ENCODE measurements around the gene SYTL5.

SYTL5 gene

GRCh38 chrX:38060331-38060878 lies 54.1 kb downstream of the SYTL5 start:
- Histone ChIP-seq H3K4me1 (ENCODE audit: control insufficient read depth, insufficient read depth, low read depth, low read length) (no peaks in the 10 kb centered on the region), H3K36me3 (ENCODE audit: control insufficient read depth in 1 of 2, insufficient read depth in 2 of 2, low read depth in 1 of 2, low read length in 2 of 2) (no peaks in the 10 kb centered on the region), H3K4ac (ENCODE audit: low read depth in 1 of 2, low read length in 2 of 2) (no peak overlapping the region), H4K91ac (ENCODE audit: low read length) (no peak overlapping the region), H3K79me1 (replicated peaks; ENCODE audit: low read length, poor library complexity, severe bottlenecking) (no peaks in the 10 kb centered on the region), H2AK5ac (ENCODE audit: low read length, severe bottlenecking) (no peak overlapping the region), H3K9ac (ENCODE audit: low read length) (no peak overlapping the region), H4K8ac (ENCODE audit: low read length) (no peak overlapping the region), H2BK5ac (ENCODE audit: low read depth, low read length, poor library complexity, severe bottlenecking) (no peak overlapping the region), H3K4me2 (ENCODE audit: low read length, poor library complexity, severe bottlenecking) (no peak overlapping the region), H3K27ac (ENCODE audit: low read length, poor library complexity, severe bottlenecking) (no peak overlapping the region), H3K27me3 (ENCODE audit: control insufficient read depth in 1 of 2, insufficient read depth in 1 of 2, low read length in 2 of 2) (no peaks in the 10 kb centered on the region), H2BK12ac (ENCODE audit: low read length in 2 of 2) (no peak overlapping the region), H2AFZ (ENCODE audit: low read depth, low read length) (no peak overlapping the region), H3K18ac (ENCODE audit: low read depth in 1 of 2, low read length in 2 of 2) (no peak overlapping the region), H2BK120ac (ENCODE audit: low read depth, low read length) (no peak overlapping the region), H3K4me3 (ENCODE audit: insufficient read depth in 1 of 2, low read depth in 1 of 2, low read length in 2 of 2) (no peak overlapping the region), H3K14ac (ENCODE audit: low read length in 2 of 2) (no peak overlapping the region), H2BK15ac (ENCODE audit: low read depth, poor library complexity, severe bottlenecking) (no peak overlapping the region), H3K23ac (ENCODE audit: low read length in 2 of 2) (no peak overlapping the region), H3K9me3 (ENCODE audit: control insufficient read depth, low read length) (peaks cover under 1% of the 10 kb centered on the region)
- WGBS, result no CpG with 5 or more reads among the region's 2 CpGs
- no peak for DNase-seq

- Histone ChIP-seq H3K79me1 (replicated peaks; ENCODE audit: low read length, poor library complexity, severe bottlenecking) (no peaks in the 10 kb centered on the region), H3K27ac (ENCODE audit: low read length, poor library complexity, severe bottlenecking) (no peak overlapping the region), H4K91ac (ENCODE audit: low read length) (no peak overlapping the region), H2BK5ac (ENCODE audit: low read depth, low read length, poor library complexity, severe bottlenecking) (no peak overlapping the region), H2BK120ac (ENCODE audit: low read depth, low read length) (no peak overlapping the region), H3K9ac (ENCODE audit: low read length) (no peak overlapping the region), H3K4me1 (ENCODE audit: control insufficient read depth, insufficient read depth, low read depth, low read length) (no peaks in the 10 kb centered on the region), H2BK12ac (ENCODE audit: low read length in 2 of 2) (no peak overlapping the region), H3K18ac (ENCODE audit: low read depth in 1 of 2, low read length in 2 of 2) (no peak overlapping the region), H3K4ac (ENCODE audit: low read depth in 1 of 2, low read length in 2 of 2) (no peak overlapping the region), H3K27me3 (ENCODE audit: control insufficient read depth in 1 of 2, insufficient read depth in 1 of 2, low read length in 2 of 2) (no peaks in the 10 kb centered on the region), H4K8ac (ENCODE audit: low read length) (no peak overlapping the region), H2AK5ac (ENCODE audit: low read length, severe bottlenecking) (no peak overlapping the region), H3K36me3 (ENCODE audit: control insufficient read depth in 1 of 2, insufficient read depth in 2 of 2, low read depth in 1 of 2, low read length in 2 of 2) (no peaks in the 10 kb centered on the region), H2BK15ac (ENCODE audit: low read depth, poor library complexity, severe bottlenecking) (no peak overlapping the region), H3K4me3 (ENCODE audit: insufficient read depth in 1 of 2, low read depth in 1 of 2, low read length in 2 of 2) (no peak overlapping the region), H3K23ac (ENCODE audit: low read length in 2 of 2) (no peak overlapping the region), H3K4me2 (ENCODE audit: low read length, poor library complexity, severe bottlenecking) (no peak overlapping the region), H3K9me3 (ENCODE audit: control insufficient read depth, low read length) (peaks cover 3% of the 10 kb centered on the region), H3K14ac (ENCODE audit: low read length in 2 of 2) (no peak overlapping the region), H2AFZ (ENCODE audit: low read depth, low read length) (no peak overlapping the region)
- peak; percentile 15 for DNase-seq
- no CpG with 5 or more reads among the region's 2 CpGs for WGBS
These were observed 55.0 kb downstream of the SYTL5 start for GRCh38 chrX:38061335-38061734.

- no peak overlapping the region for H2BK5ac ChIP-seq (ENCODE audit: low read depth, low read length, poor library complexity, severe bottlenecking)
- DNase-seq, result no peak
- H2AK5ac ChIP-seq (ENCODE audit: low read length, severe bottlenecking), result no peak overlapping the region
- no peak overlapping the region for H2BK120ac ChIP-seq (ENCODE audit: low read depth, low read length)
- H3K4me1 ChIP-seq (ENCODE audit: control insufficient read depth, insufficient read depth, low read depth, low read length), result no peaks in the 10 kb centered on the region
- no CpG with 5 or more reads among the region's 2 CpGs for WGBS
- no peak overlapping the region for H3K14ac ChIP-seq (ENCODE audit: low read length in 2 of 2)
- H2AFZ ChIP-seq (ENCODE audit: low read depth, low read length), result no peak overlapping the region
- no peak overlapping the region for H2BK15ac ChIP-seq (ENCODE audit: low read depth, poor library complexity, severe bottlenecking)
- peaks cover 0 to 3% of the 10 kb centered on the region in 2 experiments for H3K27me3 ChIP-seq (ENCODE audit: control insufficient read depth in 1 of 2, insufficient read depth in 1 of 2, low read length in 2 of 2)
- H4K91ac ChIP-seq (ENCODE audit: low read length), result no peak overlapping the region
- no peak overlapping the region for H3K23ac ChIP-seq (ENCODE audit: low read length in 2 of 2)
- no peak overlapping the region for H3K9ac ChIP-seq (ENCODE audit: low read length)
- H3K36me3 ChIP-seq (ENCODE audit: control insufficient read depth in 1 of 2, insufficient read depth in 2 of 2, low read depth in 1 of 2, low read length in 2 of 2), result no peaks in the 10 kb centered on the region
- no peaks in the 10 kb centered on the region for H3K79me1 ChIP-seq (replicated peaks; ENCODE audit: low read length, poor library complexity, severe bottlenecking)
- no peak overlapping the region for H3K18ac ChIP-seq (ENCODE audit: low read depth in 1 of 2, low read length in 2 of 2)
- no peak overlapping the region for H3K27ac ChIP-seq (ENCODE audit: low read length, poor library complexity, severe bottlenecking)
- H3K4ac ChIP-seq (ENCODE audit: low read depth in 1 of 2, low read length in 2 of 2), result no peak overlapping the region
- no peak overlapping the region for H4K8ac ChIP-seq (ENCODE audit: low read length)
- H3K4me3 ChIP-seq (ENCODE audit: insufficient read depth in 1 of 2, low read depth in 1 of 2, low read length in 2 of 2), result no peak overlapping the region
- H3K4me2 ChIP-seq (ENCODE audit: low read length, poor library complexity, severe bottlenecking), result no peak overlapping the region
- peaks cover 3% of the 10 kb centered on the region for H3K9me3 ChIP-seq (ENCODE audit: control insufficient read depth, low read length)
- H2BK12ac ChIP-seq (ENCODE audit: low read length in 2 of 2), result no peak overlapping the region
These were observed 60.6 kb downstream of the SYTL5 start for GRCh38 chrX:38066934-38067333.

GRCh38 chrX:38069273-38069672 lies 62.9 kb downstream of the SYTL5 start:
- no peak overlapping the region for H3K23ac ChIP-seq (ENCODE audit: low read length in 2 of 2)
- no peaks in the 10 kb centered on the region for H3K4me1 ChIP-seq (ENCODE audit: control insufficient read depth, insufficient read depth, low read depth, low read length)
- peaks cover 3% of the 10 kb centered on the region for H3K9me3 ChIP-seq (ENCODE audit: control insufficient read depth, low read length)
- no peak overlapping the region for H3K18ac ChIP-seq (ENCODE audit: low read depth in 1 of 2, low read length in 2 of 2)
- H3K79me1 ChIP-seq (replicated peaks; ENCODE audit: low read length, poor library complexity, severe bottlenecking), result no peaks in the 10 kb centered on the region
- H3K27me3 ChIP-seq (ENCODE audit: control insufficient read depth in 1 of 2, insufficient read depth in 1 of 2, low read length in 2 of 2), result peaks cover 0 to 9% of the 10 kb centered on the region in 2 experiments
- no peak overlapping the region for H4K8ac ChIP-seq (ENCODE audit: low read length)
- no peak overlapping the region for H3K4me3 ChIP-seq (ENCODE audit: insufficient read depth in 1 of 2, low read depth in 1 of 2, low read length in 2 of 2)
- H2BK15ac ChIP-seq (ENCODE audit: low read depth, poor library complexity, severe bottlenecking), result no peak overlapping the region
- no peak overlapping the region for H2BK12ac ChIP-seq (ENCODE audit: low read length in 2 of 2)
- no peak overlapping the region for H3K4me2 ChIP-seq (ENCODE audit: low read length, poor library complexity, severe bottlenecking)
- H2BK5ac ChIP-seq (ENCODE audit: low read depth, low read length, poor library complexity, severe bottlenecking), result no peak overlapping the region
- H2BK120ac ChIP-seq (ENCODE audit: low read depth, low read length), result no peak overlapping the region
- H2AK5ac ChIP-seq (ENCODE audit: low read length, severe bottlenecking), result no peak overlapping the region
- 85% methylated on average over 3 of the region's 3 CpGs for WGBS
- no peaks in the 10 kb centered on the region for H3K36me3 ChIP-seq (ENCODE audit: control insufficient read depth in 1 of 2, insufficient read depth in 2 of 2, low read depth in 1 of 2, low read length in 2 of 2)
- H3K4ac ChIP-seq (ENCODE audit: low read depth in 1 of 2, low read length in 2 of 2), result no peak overlapping the region
- H4K91ac ChIP-seq (ENCODE audit: low read length), result no peak overlapping the region
- H3K14ac ChIP-seq (ENCODE audit: low read length in 2 of 2), result no peak overlapping the region
- H3K27ac ChIP-seq (ENCODE audit: low read length, poor library complexity, severe bottlenecking), result no peak overlapping the region
- no peak for DNase-seq
- H2AFZ ChIP-seq (ENCODE audit: low read depth, low read length), result no peak overlapping the region
- no peak overlapping the region for H3K9ac ChIP-seq (ENCODE audit: low read length)

Data from mesenchymal stem cell (in vitro differentiated cells and primary cell).